Measurements from ENCODE around the gene TAS2R60.

- no peak for TF ChIP-seq CTCF (conservative IDR thresholded peaks at IDR 0.05; ENCODE audit: low read length)
- no peak for TF ChIP-seq EZH2phosphoT487 (IDR thresholded peaks at IDR 0.05; ENCODE audit: borderline replicate concordance, low read depth, low read length)
These were observed 41.8 kb downstream of the TAS2R60 start for GRCh38 chr7:143485094-143485493.

All from OCI-LY7 (cell line).